Kidney (tissue), 14 donors: Measurements from ENCODE around the gene IL25. TPM values are rescaled to one million over a fixed set of nuclear protein-coding genes. Genes with fewer than 3 reads are reported as not detected.

Source experiments
- DNase-seq, 5 donors: peaks; one replicate each; pipeline ENCODE4 v3.0.0-alpha.2; 2013 to 2020
- FAIRE-seq: peaks from 2 replicates; lab custom pipeline; 2012; peaks lifted over from hg19 to GRCh38; lab: Jason Lieb, UNC
- H3K27ac ChIP-seq, 2 donors: one replicate each; pipeline ENCODE4 v1.7.0; 2013; ENCODE audit warnings: low read depth in 2 of 2, low read length in 2 of 2, inconsistent platforms in 1 of 2
- H3K27me3 ChIP-seq: one replicate; pipeline ENCODE4 v1.7.1; 2013; ENCODE audit warnings: low read length, inconsistent platforms; ENCODE audit not compliant: control insufficient read depth, insufficient read depth
- H3K36me3 ChIP-seq, 3 donors: one replicate each; pipeline versions ENCODE4 v1.7.0 to v1.7.1; 2013; ENCODE audit warnings: low read length in 3 of 3, control low read depth in 1 of 3, inconsistent platforms in 1 of 3; ENCODE audit not compliant: insufficient read depth in 3 of 3, control insufficient read depth in 2 of 3
- H3K4me1 ChIP-seq, 3 donors: one replicate each; pipeline versions ENCODE4 v1.7.0 to v1.7.1; 2013; ENCODE audit warnings: low read length in 3 of 3, inconsistent platforms in 1 of 3, low read depth in 1 of 3; ENCODE audit not compliant: control insufficient read depth in 2 of 3, insufficient read depth in 2 of 3
- H3K4me3 ChIP-seq, 3 donors: one replicate each; pipeline versions ENCODE4 v1.7.0 to v1.8.1; 2013; ENCODE audit warnings: low read length in 3 of 3, control low read depth in 1 of 3, inconsistent platforms in 1 of 3
- H3K9ac ChIP-seq, 3 donors: one replicate each; pipeline versions ENCODE4 v1.7.0 to v1.7.1; 2013; ENCODE audit warnings: low read length in 3 of 3, control low read depth in 1 of 3, inconsistent platforms in 1 of 3
- H3K9me3 ChIP-seq, 3 donors: one replicate each; pipeline versions ENCODE4 v1.7.0 to v1.7.1; 2013; ENCODE audit warnings: low read length in 3 of 3, control low read depth in 1 of 3, inconsistent platforms in 1 of 3; ENCODE audit not compliant: control insufficient read depth in 2 of 3, insufficient read depth in 1 of 3
- CTCF ChIP-seq: IDR thresholded peaks from 3 replicates; pipeline ENCODE4 v1.5.1; 2012; ENCODE audit warnings: mild to moderate bottlenecking, moderate library complexity, borderline replicate concordance; ENCODE audit not compliant: insufficient read depth; ENCODE audit errors: extremely low read depth
- intact Hi-C: fragments of 100-400 bp; cut with DNase I; formaldehyde crosslinking; loops from one replicate; pipeline ENCODE4 v1.11.1; 2022
- polyA plus RNA-seq: library from polyadenylated mRNA; stranded (reverse); fragments of 350-450 nt; fragmentation: Illumina TruSeq; extraction: RNeasy Lipid Tissue Mini Kit (QIAGEN cat#74804); gene quantifications from one replicate; pipeline ENCODE4 v1.2.3, GENCODE V29; 2014; ENCODE audit warnings: low read depth, low replicate concordance; ENCODE audit not compliant: insufficient read depth
- total RNA-seq: library from RNA; stranded (reverse); fragmentation: NEBNext Ultra II Directional; extraction: Animal tissue kit (Norgen Biotek cat#: 25700); gene quantifications from one replicate; pipeline ENCODE4 v1.2.1, GENCODE V29; 2021
- donor health status: control.
- donor health status: control.
- donor health status: control.
- donor health status: control.
- donor health status: control.
- donor health status: DM: yes; HTN: yes; CAD: no.
- donor health status: Normal renal cell carcinoma (clear cell type).

IL25 gene
- total and polyA plus RNA-seq, 2 donors from 2014 or later: not detected

- Histone ChIP-seq H3K27ac (no peak overlapping the region), H3K4me1 (no peaks in the 10 kb centered on the region), H3K4me3 (no peak overlapping the region), H3K9me3 (no peaks in the 10 kb centered on the region), H3K36me3 (no peaks in the 10 kb centered on the region), H3K9ac (no peak overlapping the region), H3K27me3 (no peaks in the 10 kb centered on the region)
- intact Hi-C loops: no loop called here
- no peak for FAIRE-seq
- TF ChIP-seq CTCF: no peak
- no peak for DNase-seq
Measured at GRCh38 chr14:23413681-23414080, 41.1 kb downstream of the IL25 start.

- H3K4me3 ChIP-seq: no peak overlapping the region
- DNase-seq (no peak), FAIRE-seq (no peak)
- H3K36me3 ChIP-seq: no peaks in the 10 kb centered on the region
- no peaks in the 10 kb centered on the region for H3K4me1 ChIP-seq
- TF ChIP-seq CTCF: no peak
- H3K27me3 ChIP-seq: no peaks in the 10 kb centered on the region
- no peak overlapping the region for H3K27ac ChIP-seq
- no peaks in the 10 kb centered on the region for H3K9me3 ChIP-seq
- H3K9ac ChIP-seq: no peak overlapping the region
- intact Hi-C loops: no loop called here
Measured at GRCh38 chr14:23414254-23414653, 41.6 kb downstream of the IL25 start.

- TF ChIP-seq CTCF: no peak
- Histone ChIP-seq H3K27ac (no peak overlapping the region), H3K36me3 (no peaks in the 10 kb centered on the region), H3K4me3 (no peak overlapping the region), H3K9ac (no peak overlapping the region), H3K9me3 (no peaks in the 10 kb centered on the region), H3K4me1 (no peaks in the 10 kb centered on the region), H3K27me3 (no peaks in the 10 kb centered on the region)
- intact Hi-C loops: no loop called here
- DNase-seq (no peak), FAIRE-seq (no peak)
Measured at GRCh38 chr14:23414906-23415820, 42.6 kb downstream of the IL25 start.
